HFF-Myc (cell line): ENCODE results near the gene CCDC3.

Source experiments
- DNase-seq: peaks from one replicate; pipeline ENCODE4 v3.0.0-alpha.2; 2011; ENCODE audit warnings: low read depth; ENCODE audit errors: extremely low read depth
- H3K4me3 ChIP-seq: replicated peaks from 2 replicates; pipeline ENCODE4 v1.5.1; 2011; ENCODE audit warnings: low read depth, mild to moderate bottlenecking, control low read depth, low read length
- TF ChIP-seq, protein P1 (sequence below): IDR thresholded peaks from 2 replicates; pipeline ENCODE4 v1.5.1; 2012; ENCODE audit warnings: mild to moderate bottlenecking, low read depth, low read length, control low read depth; ENCODE audit errors: missing control alignments

CCDC3 gene

DNA sequence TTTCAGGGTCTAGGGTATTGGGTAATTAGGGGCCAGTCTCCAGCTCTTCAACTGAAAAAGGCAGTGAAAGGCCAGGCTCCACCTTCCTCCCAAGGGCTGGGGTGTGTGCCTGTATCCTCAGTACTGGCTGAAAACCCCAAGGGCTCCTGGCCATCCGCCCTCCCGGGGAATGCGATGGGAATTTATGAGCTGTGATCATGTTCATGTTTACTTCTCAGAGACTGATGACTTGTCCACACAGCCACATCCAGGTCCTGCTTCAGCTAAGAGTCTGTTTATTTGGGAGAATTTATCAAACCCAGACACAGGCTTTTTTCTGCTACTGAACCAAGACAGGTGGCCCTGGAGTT is 91.7 kb downstream of the CCDC3 start:
- TF ChIP-seq, protein P1, sequence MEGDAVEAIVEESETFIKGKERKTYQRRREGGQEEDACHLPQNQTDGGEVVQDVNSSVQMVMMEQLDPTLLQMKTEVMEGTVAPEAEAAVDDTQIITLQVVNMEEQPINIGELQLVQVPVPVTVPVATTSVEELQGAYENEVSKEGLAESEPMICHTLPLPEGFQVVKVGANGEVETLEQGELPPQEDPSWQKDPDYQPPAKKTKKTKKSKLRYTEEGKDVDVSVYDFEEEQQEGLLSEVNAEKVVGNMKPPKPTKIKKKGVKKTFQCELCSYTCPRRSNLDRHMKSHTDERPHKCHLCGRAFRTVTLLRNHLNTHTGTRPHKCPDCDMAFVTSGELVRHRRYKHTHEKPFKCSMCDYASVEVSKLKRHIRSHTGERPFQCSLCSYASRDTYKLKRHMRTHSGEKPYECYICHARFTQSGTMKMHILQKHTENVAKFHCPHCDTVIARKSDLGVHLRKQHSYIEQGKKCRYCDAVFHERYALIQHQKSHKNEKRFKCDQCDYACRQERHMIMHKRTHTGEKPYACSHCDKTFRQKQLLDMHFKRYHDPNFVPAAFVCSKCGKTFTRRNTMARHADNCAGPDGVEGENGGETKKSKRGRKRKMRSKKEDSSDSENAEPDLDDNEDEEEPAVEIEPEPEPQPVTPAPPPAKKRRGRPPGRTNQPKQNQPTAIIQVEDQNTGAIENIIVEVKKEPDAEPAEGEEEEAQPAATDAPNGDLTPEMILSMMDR, result no peak
- no peak overlapping the region for H3K4me3 ChIP-seq
- DNase-seq, result no peak

GRCh38 chr10:12909182-12909835 is 92.2 kb downstream of the CCDC3 start:
- no peak for DNase-seq
- TF ChIP-seq, protein P1, result no peak
- H3K4me3 ChIP-seq, result no peak overlapping the region

DNA sequence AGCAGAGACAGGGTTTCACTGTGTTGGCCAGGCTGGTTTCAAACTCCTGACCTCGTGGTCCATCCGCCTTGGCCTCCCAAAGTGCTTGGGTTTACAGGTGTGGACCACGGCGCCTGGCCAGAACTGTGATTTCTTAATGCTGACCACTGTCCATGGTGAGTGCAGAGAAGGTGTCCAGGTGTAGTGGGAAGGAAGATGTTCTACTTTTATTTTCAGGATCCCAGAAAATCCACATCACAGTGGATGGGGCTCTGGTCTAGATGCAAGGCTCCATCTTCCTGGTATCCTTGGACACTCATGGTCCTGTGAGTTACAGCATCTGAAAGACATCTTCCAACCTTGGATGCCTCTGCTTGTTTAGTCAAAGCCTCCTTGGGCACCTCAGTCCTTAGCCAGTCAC is 92.7 kb downstream of the CCDC3 start:
- no peak overlapping the region for H3K4me3 ChIP-seq
- TF ChIP-seq, protein P1, result no peak
- DNase-seq, result no peak

DNA sequence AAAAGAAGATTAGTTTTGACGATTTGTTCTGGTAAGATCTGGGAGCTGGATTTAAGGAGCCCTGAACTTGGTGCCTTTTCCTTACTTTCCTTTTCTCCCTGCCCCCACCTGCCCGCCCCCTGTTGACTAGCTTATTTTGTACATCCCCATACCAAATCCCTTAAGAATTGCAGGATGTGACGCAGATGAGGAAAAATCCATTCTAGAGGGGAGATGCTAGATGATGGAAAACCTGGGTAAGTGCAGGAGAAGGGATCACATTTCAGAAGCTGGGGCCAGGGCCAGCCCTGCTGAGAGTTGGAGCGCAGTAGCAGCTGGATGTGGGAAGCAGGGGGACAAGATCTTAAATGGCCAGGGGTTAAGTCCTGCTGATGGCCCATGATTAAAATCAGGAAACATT is 93.9 kb downstream of the CCDC3 start:
- H3K4me3 ChIP-seq, result no peak overlapping the region
- TF ChIP-seq, protein P1, result no peak
- no peak for DNase-seq

- H3K4me3 ChIP-seq, result no peak overlapping the region
- no peak for DNase-seq
- TF ChIP-seq, protein P1, result no peak
Measured at GRCh38 chr10:12906051-12906541, 95.4 kb downstream of the CCDC3 start.

GRCh38 chr10:12905067-12905466 is 96.4 kb downstream of the CCDC3 start:
- no peak for DNase-seq

More at GRCh38 chr10:12905067-12905466, 96.4 kb downstream of the CCDC3 start:
- no peak overlapping the region for H3K4me3 ChIP-seq
- TF ChIP-seq, protein P1, result no peak
